Left lung (tissue), 10 donors: Measurements from ENCODE around the gene KLHDC8B. TPM values are rescaled to one million over a fixed set of nuclear protein-coding genes. Genes with fewer than 3 reads are reported as not detected.

ENCODE experiments used
- ATAC-seq: fragments of 200-7000 bp; cut with Tn5 transposase; one replicate; pipeline ENCODE4 v1.9.1; 2020; ENCODE audit warnings: moderate library complexity
- DNase-seq, 4 donors: peaks; one replicate each; pipeline ENCODE4 v3.0.0-alpha.2; 2013 to 2020
- H3K27ac ChIP-seq, 2 donors: fragments of 200-600 bp; sonication (generic) in 1 of 2; one replicate each; pipeline versions ENCODE4 v1.5.0 to v1.8.0; 2020 to 2021
- H3K27me3 ChIP-seq, 2 donors: fragments of 200-600 bp; sonication (generic) in 1 of 2; one replicate each; pipeline versions ENCODE4 v1.5.0 to v1.8.0; 2020 to 2021
- H3K36me3 ChIP-seq, 2 donors: fragments of 200-600 bp; sonication (generic) in 1 of 2; one replicate each; pipeline versions ENCODE4 v1.5.0 to v1.8.0; 2020 to 2021
- H3K4me1 ChIP-seq, 2 donors: fragments of 200-600 bp; one replicate each; pipeline ENCODE4 v1.8.0; 2021
- H3K4me3 ChIP-seq, 2 donors: fragments of 200-600 bp; sonication (generic) in 1 of 2; one replicate each; pipeline versions ENCODE4 v1.5.0 to v1.8.0; 2020 to 2021; ENCODE audit warnings: mild to moderate bottlenecking in 1 of 2
- H3K9me3 ChIP-seq, 2 donors: fragments of 200-600 bp; sonication (generic) in 1 of 2; one replicate each; pipeline versions ENCODE4 v1.5.0 to v1.8.0; 2020 to 2021
- CTCF ChIP-seq, 2 donors: fragments of 200-600 bp; sonication (generic) in 1 of 2; IDR thresholded peaks; one replicate each; pipeline versions ENCODE4 v1.5.0 to v1.8.0; 2021; ENCODE audit warnings: antibody characterized with exemption in 2 of 2
- intact Hi-C, 2 donors: fragments of 100-400 bp; cut with DNase I; formaldehyde crosslinking; loops; one replicate each; pipeline versions ENCODE4 v1.11.2 to v1.14.2; 2022
- polyA plus RNA-seq, 6 donors: library from polyadenylated mRNA; unstranded; fragments of 120-200 nt; gene quantifications; one replicate each; pipeline ENCODE4 v1.2.1, GENCODE V29; 2013; ENCODE audit not compliant: insufficient read length in 6 of 6
- total RNA-seq, 2 donors: library from RNA; stranded (reverse); fragmentation: NEBNext Ultra II Directional; extraction: Animal tissue kit (Norgen Biotek cat#: 25700); gene quantifications; one replicate each; pipeline ENCODE4 v1.2.1, GENCODE V29; 2021
- donor health status: DM: no; HTN: yes; CAD: no.
- donor health status: DM: no; HTN: no; CAD: no.

Gene KLHDC8B
- total and polyA plus RNA-seq, 8 donors: 31.2 to 51.7 (median 44.1) TPM

DNA sequence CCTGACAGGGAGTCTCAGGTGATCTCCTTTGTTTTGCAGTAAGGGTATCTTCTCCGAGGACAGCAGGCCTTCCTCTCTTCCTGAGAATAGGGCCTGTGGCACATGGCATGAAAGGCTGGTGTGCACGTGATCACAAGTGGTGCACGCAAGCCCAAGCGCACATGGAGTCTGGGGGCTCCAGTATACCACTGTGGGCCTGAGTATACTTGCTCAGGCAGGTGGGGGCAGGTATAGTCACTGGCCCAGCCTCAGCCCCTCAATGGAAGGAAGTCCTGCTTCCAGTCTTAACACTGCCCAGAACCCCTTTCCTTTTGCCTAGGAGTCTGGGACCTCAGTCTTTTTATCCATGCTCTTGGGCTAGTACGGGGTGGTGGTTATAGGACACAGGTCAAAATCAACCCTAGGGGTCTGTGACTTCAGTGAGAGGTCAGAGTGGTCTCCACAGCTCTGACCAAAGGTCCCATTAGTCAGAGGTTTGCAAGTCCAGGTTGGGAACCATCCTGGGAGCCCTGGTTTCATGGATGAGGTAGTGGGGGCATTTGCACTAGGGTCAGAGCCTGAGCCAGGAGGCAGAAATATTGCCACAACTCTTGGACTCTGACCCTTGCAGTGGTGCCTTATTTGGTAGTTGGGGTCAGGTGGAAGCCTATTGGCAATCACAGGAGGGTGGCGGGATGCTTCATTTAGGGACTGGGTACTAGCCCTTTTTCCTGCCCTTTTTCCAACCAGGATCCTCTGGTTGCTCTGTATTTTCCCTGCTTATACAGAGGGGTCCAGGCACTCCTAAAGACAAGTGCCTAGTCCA lies 4.4 kb upstream of the KLHDC8B start:
- intact Hi-C loops: no loop called here
- H3K4me1 ChIP-seq: peaks cover 10 to 47% of the 10 kb centered on the region in 2 donors
- ATAC-seq (no peak), DNase-seq (no peak)
- peaks cover 0 to 23% of the 10 kb centered on the region in 2 donors for H3K36me3 ChIP-seq
- TF ChIP-seq CTCF (IDR thresholded peaks at IDR 0.05): no peak
- no peaks in the 10 kb centered on the region for H3K9me3 ChIP-seq
- peak overlapping the region in 1 of 2 donors; percentile 89 for H3K4me3 ChIP-seq
- H3K27me3 ChIP-seq: no peaks in the 10 kb centered on the region
- peak overlapping the region in 1 of 2 donors; percentile 88 for H3K27ac ChIP-seq

DNA sequence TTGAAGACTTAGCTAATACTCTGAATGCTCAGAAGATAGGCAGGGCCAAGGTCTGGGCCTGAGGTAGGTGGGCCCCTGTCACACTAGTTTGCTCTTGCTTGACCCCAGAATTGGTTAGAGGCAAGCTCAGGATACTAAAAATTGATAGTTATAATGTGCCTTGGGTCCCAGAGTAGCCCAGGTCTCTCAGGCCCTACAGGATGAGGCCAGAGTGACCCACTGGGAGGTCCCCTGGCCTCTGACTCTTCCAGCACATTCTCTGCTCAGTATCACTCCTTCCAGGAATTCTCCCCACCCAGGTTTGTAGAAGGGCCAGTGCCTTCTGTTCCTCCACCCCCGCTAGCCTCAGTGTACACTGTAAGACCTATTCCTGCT lies 667 bp upstream of the KLHDC8B start:
- Histone ChIP-seq H3K4me3 (peak overlapping the region; percentile 50 to 72), H3K27me3 (no peaks in the 10 kb centered on the region), H3K9me3 (no peaks in the 10 kb centered on the region), H3K4me1 (peaks cover 15 to 44% of the 10 kb centered on the region in 2 donors), H3K36me3 (peaks cover 0 to 17% of the 10 kb centered on the region in 2 donors), H3K27ac (peak overlapping the region; percentile 76 to 78)
- DNase-seq (no peak), ATAC-seq (no peak)
- TF ChIP-seq CTCF (IDR thresholded peaks at IDR 0.05): no peak
- intact Hi-C loops: loop anchor here in 1 of 2 donors (10.0 kb wide), 1 partner anchor 124 kb away; no protein-coding TSS in a partner anchor

DNA sequence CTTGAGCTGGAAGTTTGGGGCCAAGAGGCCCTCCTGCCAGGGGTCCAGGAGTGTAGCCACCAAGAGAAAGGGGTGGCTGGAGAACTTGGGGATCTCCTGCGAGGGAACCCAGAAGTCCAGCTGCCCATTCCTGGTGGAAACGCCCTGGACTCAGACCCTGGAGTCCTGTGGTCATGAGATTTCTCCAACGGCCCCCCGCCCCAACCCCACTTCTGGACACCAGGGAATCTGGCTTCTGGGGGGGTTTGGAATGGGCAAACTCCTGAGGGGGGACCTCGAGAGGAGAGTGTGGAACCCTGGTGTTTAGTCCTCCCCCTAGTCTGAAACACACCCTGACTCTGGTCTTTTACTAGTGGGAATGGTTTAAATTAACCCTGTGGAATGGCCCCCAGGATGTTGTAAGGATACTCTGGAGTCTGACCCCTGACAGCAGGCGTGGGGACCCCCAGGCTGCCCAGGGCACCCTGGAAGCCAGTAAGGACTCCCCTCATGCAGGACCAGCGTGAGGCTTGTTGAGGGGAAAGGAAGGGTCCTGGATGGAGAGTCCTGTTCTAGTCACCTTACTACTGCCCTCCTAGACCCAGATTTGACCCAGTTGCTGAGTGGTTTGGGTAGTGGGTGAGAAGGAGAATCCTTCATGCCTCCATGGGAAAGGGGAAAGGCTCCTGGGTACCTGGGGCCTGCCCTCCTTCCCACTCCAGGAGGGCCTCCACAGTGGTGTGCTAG lies 540 bp downstream of the KLHDC8B start:
- no peaks in the 10 kb centered on the region for H3K9me3 ChIP-seq
- peak overlapping the region; percentile 50 to 72 for H3K4me3 ChIP-seq
- no peak for TF ChIP-seq CTCF (IDR thresholded peaks at IDR 0.05)
- ATAC-seq: no peak
- H3K36me3 ChIP-seq: peaks cover 0 to 21% of the 10 kb centered on the region in 2 donors
- intact Hi-C loops: loop anchor here in 1 of 2 donors (10.0 kb wide), 1 partner anchor 123 kb away; no protein-coding TSS in a partner anchor
- peak overlapping the region; percentile 76 to 78 for H3K27ac ChIP-seq
- DNase-seq: no peak
- H3K4me1 ChIP-seq: peaks cover 15 to 37% of the 10 kb centered on the region in 2 donors
- no peaks in the 10 kb centered on the region for H3K27me3 ChIP-seq

DNA sequence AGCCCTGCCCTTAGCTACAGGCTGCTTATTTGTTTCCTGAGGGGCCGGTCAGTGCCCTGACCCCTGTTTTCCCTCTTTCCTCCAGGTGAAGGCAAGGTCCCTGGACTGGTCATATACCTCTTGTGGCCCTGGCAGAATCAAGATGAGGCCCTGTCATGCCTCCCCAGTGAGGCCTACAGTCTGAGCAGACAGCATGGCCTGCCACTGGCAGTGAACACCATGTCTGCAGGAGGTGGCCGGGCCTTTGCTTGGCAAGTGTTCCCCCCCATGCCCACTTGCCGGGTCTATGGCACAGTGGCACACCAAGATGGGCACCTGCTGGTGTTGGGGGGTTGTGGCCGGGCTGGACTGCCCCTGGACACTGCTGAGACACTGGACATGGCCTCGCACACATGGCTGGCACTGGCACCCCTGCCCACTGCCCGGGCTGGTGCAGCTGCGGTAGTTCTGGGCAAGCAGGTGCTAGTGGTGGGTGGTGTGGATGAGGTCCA lies 1.2 kb downstream of the KLHDC8B start:
- peaks cover 15 to 37% of the 10 kb centered on the region in 2 donors for H3K4me1 ChIP-seq
- peak overlapping the region; percentile 30 to 76 for H3K27ac ChIP-seq
- no peaks in the 10 kb centered on the region for H3K9me3 ChIP-seq
- no peak for TF ChIP-seq CTCF (IDR thresholded peaks at IDR 0.05)
- ATAC-seq: no peak
- H3K4me3 ChIP-seq: peak overlapping the region; percentile 50 to 72
- intact Hi-C loops: loop anchor here in 1 of 2 donors (10.0 kb wide), 1 partner anchor 122 kb away; no protein-coding TSS in a partner anchor
- H3K27me3 ChIP-seq: no peaks in the 10 kb centered on the region
- peaks cover 0 to 21% of the 10 kb centered on the region in 2 donors for H3K36me3 ChIP-seq
- DNase-seq: no peak
